RWPE1 (cell line): Measurements from ENCODE around the gene KLHL30.

Source experiments
- CTCF ChIA-PET: fragments of 350-600 bp; sonication (Branson Sonifier 250); formaldehyde crosslinking; extraction: SDS; loops from one replicate; lab custom pipeline; 2021; lab: Yijun Ruan, JAX
- POLR2A ChIA-PET: fragments of 400-600 bp; formaldehyde crosslinking; extraction: SDS; loops from one replicate; lab custom pipeline; 2020; ENCODE audit warnings: antibody characterized with exemption; ENCODE audit not compliant: low non-redundant PET; lab: Yijun Ruan, JAX
- DNase-seq: peaks from one replicate; pipeline ENCODE4 v3.0.0; 2012; ENCODE audit warnings: low spot score
- H3K27ac ChIP-seq: fragments of 450-650 bp; 2 replicates; pipeline ENCODE4 v1.5.1; 2017
- CTCF ChIP-seq: fragments of 450-650 bp; conservative IDR thresholded peaks from 2 replicates; pipeline ENCODE4 v1.5.1; 2017; ENCODE audit warnings: low read depth, mild to moderate bottlenecking

KLHL30 gene

DNA sequence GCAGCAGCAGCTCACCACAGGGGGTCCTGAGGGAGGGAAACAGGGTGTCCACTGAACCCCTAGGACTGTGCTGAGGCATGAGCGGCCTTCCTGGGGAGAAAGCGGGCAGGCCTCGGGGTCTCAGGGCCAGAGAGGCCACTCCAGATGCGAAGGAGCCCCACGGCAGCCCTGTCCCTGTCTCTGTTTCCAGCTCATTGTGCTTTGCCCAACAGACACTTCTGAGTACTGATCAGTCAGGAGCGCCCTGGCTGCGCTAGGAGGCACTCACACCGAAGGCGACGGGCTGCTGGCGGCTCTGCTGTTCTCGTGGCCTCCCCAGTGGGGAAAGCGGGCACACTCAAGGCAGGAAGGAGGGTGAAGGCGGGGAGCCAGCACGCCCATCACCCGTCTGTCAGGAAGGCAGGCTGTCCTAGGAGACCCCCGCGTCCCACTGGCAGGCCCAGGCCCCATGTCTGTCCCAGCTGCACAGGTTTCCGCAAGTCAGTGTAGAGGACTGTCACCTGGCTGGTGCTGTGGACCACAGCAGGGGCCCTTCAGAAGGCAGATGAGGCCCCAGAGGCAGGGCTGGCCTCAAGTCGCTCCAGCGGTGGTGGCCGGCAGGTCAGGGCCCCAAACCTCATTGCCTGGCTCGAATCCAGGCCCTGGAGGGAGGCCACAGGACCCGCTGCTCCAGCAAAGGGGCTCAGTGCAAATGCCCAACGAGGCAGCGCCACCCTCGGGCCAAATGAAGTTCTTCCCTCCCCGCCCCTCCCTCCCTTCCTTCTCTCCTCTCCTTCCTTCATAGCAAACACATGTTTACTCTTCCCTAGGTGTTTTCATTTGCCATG is 31.6 kb upstream of the KLHL30 start:
- no peak for TF ChIP-seq CTCF
- POLR2A ChIA-PET: no interaction called here
- no peak for DNase-seq
- no peak overlapping the region for H3K27ac ChIP-seq
- CTCF ChIA-PET: interaction anchor here (0.6 kb wide), 1 partner anchor 116 kb away, joined by 4 read pairs; no protein-coding TSS in a partner anchor

DNA sequence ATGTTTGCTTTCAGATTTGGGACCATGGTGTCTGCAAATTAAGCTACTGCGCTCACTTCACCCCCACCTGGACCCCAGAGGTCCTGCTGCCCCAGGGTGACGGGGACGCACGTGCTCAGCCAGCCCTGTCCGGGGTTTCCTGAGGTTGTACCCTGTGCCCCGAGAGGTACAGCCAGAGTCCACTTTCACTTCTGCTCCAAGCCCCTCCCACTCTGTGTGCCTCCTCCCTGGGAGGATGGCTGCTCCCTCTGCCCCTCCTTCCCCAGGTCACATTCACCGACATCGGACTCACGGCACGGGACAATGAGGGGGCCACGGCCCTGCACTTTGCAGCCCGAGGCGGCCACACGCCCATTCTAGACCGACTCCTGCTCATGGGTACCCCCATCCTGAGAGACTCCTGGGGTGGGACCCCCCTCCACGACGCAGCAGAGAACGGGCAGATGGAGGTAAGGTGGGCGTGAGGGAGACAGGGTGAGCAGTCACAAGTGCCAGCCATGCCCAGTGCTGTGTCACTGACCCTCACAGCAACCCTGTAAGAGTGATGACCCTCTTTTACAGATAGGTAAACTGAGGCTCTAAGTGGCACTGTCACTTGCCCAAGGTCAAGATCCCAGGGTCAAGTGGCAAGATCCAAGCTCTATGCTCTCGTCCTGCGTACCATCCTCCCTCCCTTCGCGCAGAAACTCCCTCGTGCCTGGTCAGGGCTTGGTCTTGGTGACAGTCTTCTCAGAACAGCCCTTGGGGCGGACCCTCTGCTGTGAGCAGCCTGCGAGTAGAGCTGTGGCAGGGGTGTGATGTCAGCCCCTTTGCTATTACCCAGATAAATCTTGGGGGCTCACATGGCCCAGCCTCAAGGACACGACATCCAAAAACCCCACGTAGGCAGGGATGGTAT is 30.7 kb upstream of the KLHL30 start:
- CTCF ChIA-PET: interaction anchor here (0.5 to 0.6 kb wide), 2 partner anchors 117 to 118 kb away, joined by 4 to 6 read pairs; no protein-coding TSS in a partner anchor
- TF ChIP-seq CTCF: no peak
- H3K27ac ChIP-seq: no peak overlapping the region
- DNase-seq: no peak
- POLR2A ChIA-PET: no interaction called here

- no peak for TF ChIP-seq CTCF
- H3K27ac ChIP-seq: no peak overlapping the region
- no peak for DNase-seq
- ChIA-PET CTCF (interaction anchor here (0.5 to 0.6 kb wide), 2 partner anchors 118 to 255 kb away, joined by 3 to 6 read pairs; no protein-coding TSS in a partner anchor), POLR2A (no interaction called here)
Observed at GRCh38 chr2:238108423-238109183, 29.9 kb upstream of the KLHL30 start.

- H3K27ac ChIP-seq: no peak overlapping the region
- POLR2A ChIA-PET: no interaction called here
- CTCF ChIA-PET: no interaction called here
Observed at GRCh38 chr2:238113611-238114010, 24.9 kb upstream of the KLHL30 start.

GRCh38 chr2:238114331-238114841 is 24.1 kb upstream of the KLHL30 start:
- H3K27ac ChIP-seq: no peak overlapping the region
- POLR2A ChIA-PET: no interaction called here
- CTCF ChIA-PET: no interaction called here
- TF ChIP-seq CTCF: no peak
- DNase-seq: no peak

More at GRCh38 chr2:238113611-238114010, 24.9 kb upstream of the KLHL30 start:
- no peak for DNase-seq
- TF ChIP-seq CTCF: no peak
